Neuron (in vitro differentiated cells): ENCODE measurements around the gene AKR1B15.
A peak's percentile ranks its signal among the peaks of the same experiment; 100 is the strongest.
"Not testable (repeated sequence)": the region's sequence is repeated elsewhere in the genome, so short reads cannot be mapped to it uniquely, and the experiment has no call there.

Source experiments
- H2AFZ ChIP-seq: one replicate; pipeline ENCODE4 v1.6.1; 2013; ENCODE audit warnings: low read depth, mild to moderate bottlenecking, inconsistent platforms, low read length, moderate library complexity
- H3K27me3 ChIP-seq: one replicate; pipeline ENCODE4 v1.6.1; 2013; ENCODE audit warnings: low read length; ENCODE audit not compliant: insufficient read depth
- H3K36me3 ChIP-seq: one replicate; pipeline ENCODE4 v1.6.1; 2013; ENCODE audit warnings: low read length; ENCODE audit not compliant: insufficient read depth
- H3K4me1 ChIP-seq: one replicate; pipeline ENCODE4 v1.6.1; 2013; ENCODE audit warnings: low read length; ENCODE audit not compliant: insufficient read depth
- H3K4me3 ChIP-seq: 2 replicates; pipeline ENCODE4 v1.5.1; 2013; ENCODE audit warnings: mild to moderate bottlenecking, low read length, moderate library complexity
- H3K9me3 ChIP-seq: one replicate; pipeline ENCODE4 v1.6.1; 2013; ENCODE audit warnings: low read length

The AKR1B15 gene

GRCh38 chr7:134535919-134536299 is 13.0 kb upstream of the AKR1B15 start:
- H2AFZ ChIP-seq = no peak overlapping the region
- H3K4me3 ChIP-seq = no peak overlapping the region
- no peaks in the 10 kb centered on the region for H3K36me3 ChIP-seq
- H3K4me1 ChIP-seq = no peaks in the 10 kb centered on the region
- H3K9me3 ChIP-seq = no peaks in the 10 kb centered on the region
- H3K27me3 ChIP-seq = peaks cover 5% of the 10 kb centered on the region

GRCh38 chr7:134536558-134536957 is 12.4 kb upstream of the AKR1B15 start:
- H3K4me3 ChIP-seq, H2AFZ ChIP-seq, H3K4me1 ChIP-seq, H3K9me3 ChIP-seq, H3K27me3 ChIP-seq, H3K36me3 ChIP-seq: not testable (repeated sequence)

- H3K4me1 ChIP-seq, H3K36me3 ChIP-seq, H3K9me3 ChIP-seq, H2AFZ ChIP-seq, H3K27me3 ChIP-seq, H3K4me3 ChIP-seq: not testable (repeated sequence)
These were observed 11.6 kb upstream of the AKR1B15 start for GRCh38 chr7:134537273-134537781.

- Histone ChIP-seq H2AFZ (no peak overlapping the region), H3K4me3 (no peak overlapping the region), H3K27me3 (peaks cover 12% of the 10 kb centered on the region), H3K4me1 (no peaks in the 10 kb centered on the region), H3K36me3 (no peaks in the 10 kb centered on the region), H3K9me3 (no peaks in the 10 kb centered on the region)
These were observed 9.4 kb upstream of the AKR1B15 start for GRCh38 chr7:134539380-134540004.

- H3K4me3 ChIP-seq, H3K9me3 ChIP-seq, H3K36me3 ChIP-seq, H2AFZ ChIP-seq, H3K4me1 ChIP-seq: not testable (repeated sequence)
- H3K27me3 ChIP-seq = peaks cover 12% of the 10 kb centered on the region
These were observed 7.3 kb upstream of the AKR1B15 start for GRCh38 chr7:134541501-134542194.

GRCh38 chr7:134542195-134542771 is 6.6 kb upstream of the AKR1B15 start:
- no peak overlapping the region for H3K4me3 ChIP-seq
- no peaks in the 10 kb centered on the region for H3K36me3 ChIP-seq
- no peak overlapping the region for H2AFZ ChIP-seq
- H3K4me1 ChIP-seq = peaks cover 7% of the 10 kb centered on the region
- peaks cover 12% of the 10 kb centered on the region for H3K27me3 ChIP-seq
- H3K9me3 ChIP-seq = no peaks in the 10 kb centered on the region

- Histone ChIP-seq H3K4me3 (no peak overlapping the region), H3K4me1 (peaks cover 11% of the 10 kb centered on the region), H3K36me3 (no peaks in the 10 kb centered on the region), H2AFZ (no peak overlapping the region), H3K27me3 (peaks cover 17% of the 10 kb centered on the region), H3K9me3 (no peaks in the 10 kb centered on the region)
These were observed 3.5 kb upstream of the AKR1B15 start for GRCh38 chr7:134545380-134545779.

GRCh38 chr7:134545918-134546317 is 3.0 kb upstream of the AKR1B15 start:
- Histone ChIP-seq H3K36me3 (no peaks in the 10 kb centered on the region), H2AFZ (no peak overlapping the region), H3K9me3 (no peaks in the 10 kb centered on the region), H3K27me3 (peaks cover 17% of the 10 kb centered on the region), H3K4me1 (peaks cover 11% of the 10 kb centered on the region), H3K4me3 (no peak overlapping the region)

GRCh38 chr7:134546955-134547354 is 2.0 kb upstream of the AKR1B15 start:
- H2AFZ ChIP-seq = peak overlapping the region; percentile 31
- no peaks in the 10 kb centered on the region for H3K9me3 ChIP-seq
- H3K4me1 ChIP-seq = peaks cover 21% of the 10 kb centered on the region
- H3K27me3 ChIP-seq = peaks cover 14% of the 10 kb centered on the region
- H3K36me3 ChIP-seq = no peaks in the 10 kb centered on the region
- no peak overlapping the region for H3K4me3 ChIP-seq

GRCh38 chr7:134547397-134548054 is 1.4 kb upstream of the AKR1B15 start:
- Histone ChIP-seq H3K27me3 (peaks cover 11% of the 10 kb centered on the region), H3K9me3 (no peaks in the 10 kb centered on the region), H3K4me3 (peak overlapping the region; percentile 45), H2AFZ (peak overlapping the region; percentile 31), H3K36me3 (no peaks in the 10 kb centered on the region), H3K4me1 (peaks cover 22% of the 10 kb centered on the region)

GRCh38 chr7:134549366-134549765 is 456 bp downstream of the AKR1B15 start:
- Histone ChIP-seq H2AFZ (no peak overlapping the region), H3K27me3 (peaks cover 5% of the 10 kb centered on the region), H3K36me3 (no peaks in the 10 kb centered on the region), H3K4me1 (peaks cover 22% of the 10 kb centered on the region), H3K4me3 (no peak overlapping the region), H3K9me3 (no peaks in the 10 kb centered on the region)

GRCh38 chr7:134552105-134552504 is 3.2 kb downstream of the AKR1B15 start:
- H3K36me3 ChIP-seq = no peaks in the 10 kb centered on the region
- peaks cover 17% of the 10 kb centered on the region for H3K4me1 ChIP-seq
- H3K4me3 ChIP-seq = no peak overlapping the region
- no peak overlapping the region for H2AFZ ChIP-seq
- peaks cover 5% of the 10 kb centered on the region for H3K27me3 ChIP-seq
- peaks cover 2% of the 10 kb centered on the region for H3K9me3 ChIP-seq

- Histone ChIP-seq H3K4me3 (no peak overlapping the region), H3K36me3 (no peaks in the 10 kb centered on the region), H3K9me3 (peaks cover 2% of the 10 kb centered on the region), H3K4me1 (peaks cover 11% of the 10 kb centered on the region), H2AFZ (no peak overlapping the region), H3K27me3 (peaks cover 5% of the 10 kb centered on the region)
These were observed 5.1 kb downstream of the AKR1B15 start for GRCh38 chr7:134553976-134554375.
